ENCODE results near the gene NCR1. TPM values are rescaled to one million over a fixed set of nuclear protein-coding genes. Genes with fewer than 3 reads are reported as not detected.
A peak's percentile ranks its signal among the peaks of the same experiment; 100 is the strongest.
"Not testable (repeated sequence)": the region's sequence is repeated elsewhere in the genome, so short reads cannot be mapped to it uniquely, and the experiment has no call there.

NCR1 gene
- total and polyA plus RNA-seq, 4 donors, result 0.30 to 2.5 (median 1.1) TPM

GRCh38 chr19:54893406-54893805, 12.5 kb upstream of the NCR1 start:
- Histone ChIP-seq H3K27me3 (ENCODE audit: control insufficient read depth in 3 of 3, insufficient read depth in 3 of 3, low read length in 2 of 3) (no peaks in the 10 kb centered on the region), H3K9me3 (ENCODE audit: control insufficient read depth in 4 of 4, insufficient read depth in 3 of 4, low read length in 3 of 4) (peaks cover 0 to 3% (median 0%) of the 10 kb centered on the region in 4 donors), H3K4me3 (no peak overlapping the region), H3K4me1 (ENCODE audit: control insufficient read depth in 5 of 5, insufficient read depth in 5 of 5, low read length in 5 of 5) (no peaks in the 10 kb centered on the region), H3K27ac (ENCODE audit: low read depth in 1 of 2, low read length in 1 of 2) (no peak overlapping the region), H3K36me3 (ENCODE audit: control insufficient read depth in 4 of 4, insufficient read depth in 4 of 4, low read length in 4 of 4) (no peaks in the 10 kb centered on the region), H3K9ac (ENCODE audit: insufficient read depth in 1 of 2, low read length in 2 of 2) (no peak overlapping the region)
- DNase-seq (peak; percentile 18 to 51 (median 35)), ATAC-seq (ENCODE audit: insufficient read depth, low FRiP score) (no peak)
- 49 to 82% methylated on average over 7 of the region's 7 CpGs for WGBS, 2 donors
- no peak for TF ChIP-seq CTCF (IDR thresholded peaks at IDR 0.05; ENCODE audit: control extremely low read depth, extremely low read depth)

- not testable (repeated sequence) for DNase-seq; ATAC-seq (ENCODE audit: insufficient read depth, low FRiP score); H3K4me1 ChIP-seq (ENCODE audit: control insufficient read depth in 5 of 5, insufficient read depth in 5 of 5, low read length in 5 of 5); H3K9me3 ChIP-seq (ENCODE audit: control insufficient read depth in 4 of 4, insufficient read depth in 3 of 4, low read length in 3 of 4); H3K36me3 ChIP-seq (ENCODE audit: control insufficient read depth in 4 of 4, insufficient read depth in 4 of 4, low read length in 4 of 4); H3K4me3 ChIP-seq; H3K27me3 ChIP-seq (ENCODE audit: control insufficient read depth in 3 of 3, insufficient read depth in 3 of 3, low read length in 2 of 3); H3K27ac ChIP-seq (ENCODE audit: low read depth in 1 of 2, low read length in 1 of 2); H3K9ac ChIP-seq (ENCODE audit: insufficient read depth in 1 of 2, low read length in 2 of 2)
- WGBS, 2 donors, result 91 to 94% methylated on average over 16 of the region's 16 CpGs
Measured at GRCh38 chr19:54894106-54894505, 11.8 kb upstream of the NCR1 start.

- no peak overlapping the region for H3K27ac ChIP-seq (ENCODE audit: low read depth in 1 of 2, low read length in 1 of 2)
- DNase-seq, result no peak
- WGBS, 2 donors, result 84 to 91% methylated on average over 2 of the region's 2 CpGs
- no peaks in the 10 kb centered on the region for H3K36me3 ChIP-seq (ENCODE audit: control insufficient read depth in 4 of 4, insufficient read depth in 4 of 4, low read length in 4 of 4)
- ATAC-seq (ENCODE audit: insufficient read depth, low FRiP score), result no peak
- H3K9me3 ChIP-seq (ENCODE audit: control insufficient read depth in 4 of 4, insufficient read depth in 3 of 4, low read length in 3 of 4), result no peaks in the 10 kb centered on the region
- no peak overlapping the region for H3K9ac ChIP-seq (ENCODE audit: insufficient read depth in 1 of 2, low read length in 2 of 2)
- no peaks in the 10 kb centered on the region for H3K27me3 ChIP-seq (ENCODE audit: control insufficient read depth in 3 of 3, insufficient read depth in 3 of 3, low read length in 2 of 3)
- H3K4me3 ChIP-seq, result no peak overlapping the region
- H3K4me1 ChIP-seq (ENCODE audit: control insufficient read depth in 5 of 5, insufficient read depth in 5 of 5, low read length in 5 of 5), result no peaks in the 10 kb centered on the region
- TF ChIP-seq CTCF (IDR thresholded peaks at IDR 0.05; ENCODE audit: control extremely low read depth, extremely low read depth), result no peak
Measured at GRCh38 chr19:54896036-54896435, 9.9 kb upstream of the NCR1 start.

GRCh38 chr19:54898685-54899084, 7.3 kb upstream of the NCR1 start:
- not testable (repeated sequence) for DNase-seq; H3K4me3 ChIP-seq; H3K4me1 ChIP-seq (ENCODE audit: control insufficient read depth in 5 of 5, insufficient read depth in 5 of 5, low read length in 5 of 5); ATAC-seq (ENCODE audit: insufficient read depth, low FRiP score); H3K27ac ChIP-seq (ENCODE audit: low read depth in 1 of 2, low read length in 1 of 2); H3K9me3 ChIP-seq (ENCODE audit: control insufficient read depth in 4 of 4, insufficient read depth in 3 of 4, low read length in 3 of 4); H3K36me3 ChIP-seq (ENCODE audit: control insufficient read depth in 4 of 4, insufficient read depth in 4 of 4, low read length in 4 of 4); H3K27me3 ChIP-seq (ENCODE audit: control insufficient read depth in 3 of 3, insufficient read depth in 3 of 3, low read length in 2 of 3); H3K9ac ChIP-seq (ENCODE audit: insufficient read depth in 1 of 2, low read length in 2 of 2)
- 65 to 77% methylated on average over 7 of the region's 7 CpGs for WGBS, 2 donors

- not testable (repeated sequence) for H3K27ac ChIP-seq (ENCODE audit: low read depth in 1 of 2, low read length in 1 of 2); ATAC-seq (ENCODE audit: insufficient read depth, low FRiP score); H3K27me3 ChIP-seq (ENCODE audit: control insufficient read depth in 3 of 3, insufficient read depth in 3 of 3, low read length in 2 of 3); H3K9ac ChIP-seq (ENCODE audit: insufficient read depth in 1 of 2, low read length in 2 of 2); H3K36me3 ChIP-seq (ENCODE audit: control insufficient read depth in 4 of 4, insufficient read depth in 4 of 4, low read length in 4 of 4); DNase-seq; H3K9me3 ChIP-seq (ENCODE audit: control insufficient read depth in 4 of 4, insufficient read depth in 3 of 4, low read length in 3 of 4); H3K4me3 ChIP-seq; H3K4me1 ChIP-seq (ENCODE audit: control insufficient read depth in 5 of 5, insufficient read depth in 5 of 5, low read length in 5 of 5)
- 80 to 93% methylated on average over 9 of the region's 9 CpGs for WGBS, 2 donors
Measured at GRCh38 chr19:54899646-54900045, 6.3 kb upstream of the NCR1 start.

- not testable (repeated sequence) for H3K9me3 ChIP-seq (ENCODE audit: control insufficient read depth in 4 of 4, insufficient read depth in 3 of 4, low read length in 3 of 4); H3K4me1 ChIP-seq (ENCODE audit: control insufficient read depth in 5 of 5, insufficient read depth in 5 of 5, low read length in 5 of 5); H3K27ac ChIP-seq (ENCODE audit: low read depth in 1 of 2, low read length in 1 of 2); H3K9ac ChIP-seq (ENCODE audit: insufficient read depth in 1 of 2, low read length in 2 of 2); ATAC-seq (ENCODE audit: insufficient read depth, low FRiP score); H3K4me3 ChIP-seq; DNase-seq; H3K27me3 ChIP-seq (ENCODE audit: control insufficient read depth in 3 of 3, insufficient read depth in 3 of 3, low read length in 2 of 3); H3K36me3 ChIP-seq (ENCODE audit: control insufficient read depth in 4 of 4, insufficient read depth in 4 of 4, low read length in 4 of 4)
- WGBS, 2 donors, result 37 to 52% methylated on average over 8 of the region's 8 CpGs
Measured at GRCh38 chr19:54901153-54901552, 4.8 kb upstream of the NCR1 start.
